A549 treated with Hydrocortisone at 1 μM for 4 hours (cell line): ENCODE data around the gene PLSCR4. TPM values are rescaled to one million over a fixed set of nuclear protein-coding genes. Genes with fewer than 3 reads are reported as not detected.

Experiments used
- total RNA-seq: library from RNA; stranded (reverse); fragments of 200-300 nt; extraction: Qiagen RNA extraction; gene quantifications from 5 replicates; pipeline ENCODE4 v1.2.3, GENCODE V29; 2022

The PLSCR4 gene
- 5.9 to 10.7 TPM (median 9.0 TPM) in 5 replicates for total RNA-seq

GRCh38 chr3:146250449-146251382 is at the start of gene PLSCR4:
PLSCR4 (minus strand) TSS chr3:146251105; CDS start chr3:146222071, 29,034 bp downstream.

GRCh38 chr3:146160964-146161662 is 89.8 kb downstream of the PLSCR4 start, which contains the start of gene PLOD2:
PLOD2 (minus strand) TSS chr3:146161184; CDS start chr3:146160989, 195 bp downstream.

Other genes with a start within 250 kb of the PLSCR4 start
- gene PLOD2, start 89.9 kb downstream of the PLSCR4 start, total RNA-seq: 67.2 to 127 TPM (median 97.4 TPM) in 5 replicates
- 0.11 TPM in 1 of 5 replicates, not detected in the others for gene PLSCR2, start 218.5 kb upstream of the PLSCR4 start, total RNA-seq